GM12878 (cell line): ENCODE data around the gene IBTK. TPM values are rescaled to one million over a fixed set of nuclear protein-coding genes. Genes with fewer than 3 reads are reported as not detected.
A peak's percentile ranks its signal among the peaks of the same experiment; 100 is the strongest.

Source experiments
- ATAC-seq: fragments of 200-7000 bp; cut with Tn5 transposase; 3 replicates; pipeline ENCODE4 v1.9.1; 2020; ENCODE audit warnings: mild to moderate bottlenecking, moderate library complexity
- BruUV-seq: library from RNA; stranded (reverse); fragments of 400-500 nt; replicated peaks from 2 replicates; lab custom pipeline; 2021; lab: Mats Ljungman, UMichigan
- CTCF ChIA-PET: fragments of 300-600 bp; sonication (Branson Sonifier 250); formaldehyde crosslinking; extraction: SDS; loops from one replicate; lab custom pipeline; 2021; ENCODE audit warnings: inconsistent platforms; lab: Yijun Ruan, JAX
- POLR2A ChIA-PET: fragments of 350-600 bp; formaldehyde crosslinking; extraction: SDS; loops from one replicate; lab custom pipeline; 2021; ENCODE audit warnings: inconsistent platforms; lab: Charles Lee
- RAD21 ChIA-PET: fragments of 300-600 bp; sonication (Branson Sonifier 250); formaldehyde crosslinking; loops from one replicate; lab custom pipeline; 2023; ENCODE audit warnings: antibody characterized with exemption; ENCODE audit not compliant: unreplicated experiment; lab: Charles Lee
- SMC1A ChIA-PET: fragments of 300-600 bp; sonication (Branson Sonifier 250); formaldehyde crosslinking; loops from one replicate; lab custom pipeline; 2023; ENCODE audit not compliant: unreplicated experiment, uncharacterized antibody; lab: Charles Lee
- DNase-seq: peaks from one replicate; pipeline ENCODE4 v3.0.0-alpha.2; 2011; ENCODE audit warnings: low read depth, low spot score
- FAIRE-seq: peaks from 3 replicates; lab custom pipeline; 2011; peaks lifted over from hg19 to GRCh38; lab: Jason Lieb, UNC
- H2AFZ ChIP-seq: 2 replicates; pipeline ENCODE4 v1.6.0; 2011; ENCODE audit warnings: low read depth, low read length, control low read depth; ENCODE audit not compliant: control insufficient read depth
- H3K27ac ChIP-seq: 2 replicates; pipeline ENCODE4 v1.5.1; 2011; ENCODE audit warnings: control low read depth; ENCODE audit not compliant: control insufficient read depth, insufficient read depth
- H3K27me3 ChIP-seq, 2 experiments: replicated peaks in 1 of 2; 2 replicates each; pipeline versions ENCODE4 v1.6.0 to v1.6.1; 2011; ENCODE audit warnings: low read length in 1 of 2; ENCODE audit not compliant: control insufficient read depth in 2 of 2, insufficient read depth in 2 of 2
- H3K36me3 ChIP-seq, 2 experiments: 2 replicates each; pipeline ENCODE4 v1.5.1; 2011; ENCODE audit warnings: low read length in 1 of 2; ENCODE audit not compliant: control insufficient read depth in 2 of 2, insufficient read depth in 2 of 2
- H3K4me1 ChIP-seq: 2 replicates; pipeline ENCODE4 v1.6.1; 2011; ENCODE audit warnings: mild to moderate bottlenecking, low read length, moderate library complexity, mixed read lengths; ENCODE audit not compliant: control insufficient read depth, insufficient read depth
- H3K4me2 ChIP-seq: 2 replicates; pipeline ENCODE4 v1.6.0; 2011; ENCODE audit warnings: control low read depth; ENCODE audit not compliant: control insufficient read depth, insufficient read depth
- H3K4me3 ChIP-seq: fragments of 200-600 bp; sonication (generic); 2 replicates; pipeline ENCODE4 v1.5.1; 2016
- H3K79me2 ChIP-seq: 2 replicates; pipeline ENCODE4 v1.6.0; 2011; ENCODE audit warnings: low read length; ENCODE audit not compliant: control insufficient read depth, insufficient read depth
- H3K9ac ChIP-seq: 2 replicates; pipeline ENCODE4 v1.8.0; 2011; ENCODE audit warnings: low read length, control low read depth, mixed read lengths; ENCODE audit not compliant: control insufficient read depth, insufficient read depth
- H3K9me3 ChIP-seq: replicated peaks from 3 replicates; pipeline ENCODE4 v1.5.1; 2011; ENCODE audit warnings: mild to moderate bottlenecking, low read length; ENCODE audit not compliant: control insufficient read depth, insufficient read depth
- H4K20me1 ChIP-seq: 2 replicates; pipeline ENCODE4 v1.6.0; 2011; ENCODE audit not compliant: control insufficient read depth, insufficient read depth
- GABPA ChIP-seq: IDR thresholded peaks from 2 replicates; pipeline ENCODE4 v1.6.1; 2014; ENCODE audit warnings: antibody characterized with exemption, low read depth, mild to moderate bottlenecking, inconsistent platforms
- HDAC2 ChIP-seq: fragments of 200-600 bp; sonication (generic); IDR thresholded peaks from 2 replicates; pipeline ENCODE4 v1.6.1; 2017
- IKZF2 ChIP-seq, 2 experiments: fragments of 450-650 bp; IDR thresholded peaks; 2 replicates each; pipeline ENCODE4 v1.6.1; 2017; ENCODE audit warnings: mild to moderate bottlenecking in 2 of 2, moderate library complexity in 2 of 2
- MYB ChIP-seq: fragments of 150-350 bp; IDR thresholded peaks from 2 replicates; pipeline ENCODE4 v1.6.1; 2014; ENCODE audit warnings: mild to moderate bottlenecking, low read depth, low read length, borderline replicate concordance
- PAX5 ChIP-seq: IDR thresholded peaks from 2 replicates; pipeline ENCODE4 v1.6.1; 2011; ENCODE audit warnings: low read depth, low read length, borderline replicate concordance
- RAD51 ChIP-seq: fragments of 450-650 bp; IDR thresholded peaks from 2 replicates; pipeline ENCODE4 v1.6.1; 2016; ENCODE audit warnings: moderate library complexity, mild to moderate bottlenecking, inconsistent platforms
- RB1 ChIP-seq: fragments of 450-650 bp; formaldehyde crosslinking; IDR thresholded peaks from 2 replicates; pipeline ENCODE4 v1.6.1; 2017; ENCODE audit warnings: mild to moderate bottlenecking, borderline replicate concordance
- SPI1 ChIP-seq: IDR thresholded peaks from 2 replicates; pipeline ENCODE4 v1.6.1; 2011; ENCODE audit warnings: low read depth, mild to moderate bottlenecking, low read length, moderate library complexity, borderline replicate concordance; ENCODE audit not compliant: insufficient read depth
- SUPT20H ChIP-seq: IDR thresholded peaks from 2 replicates; pipeline ENCODE4 v1.6.1; 2011; ENCODE audit warnings: low read depth, mild to moderate bottlenecking, low read length, moderate library complexity, borderline replicate concordance; ENCODE audit not compliant: control insufficient read depth
- ZNF622 ChIP-seq: fragments of 450-650 bp; IDR thresholded peaks from 2 replicates; pipeline ENCODE4 v1.6.1; 2017; ENCODE audit warnings: mild to moderate bottlenecking, inconsistent platforms
- WGBS: methylation state at CpG from one replicate; pipeline ENCODE4 v1.1.6; 2016; ENCODE audit warnings: low lambda C conversion rate; ENCODE audit not compliant: insufficient replicate concordance, insufficient coverage; ENCODE audit errors: missing lambda C conversion rate; 5-methylcytosine and 5-hydroxymethylcytosine counted together
- in situ Hi-C: fragments of 300-500 bp; cut with MboI; formaldehyde crosslinking; loops from 9 replicates; pipeline ENCODE4 v1.14.3; 2018; ENCODE audit warnings: mixed read lengths
- intact Hi-C: fragments of 100-400 bp; cut with micrococcal nuclease; formaldehyde crosslinking; loops from one replicate; pipeline ENCODE4 v1.14.2; 2022; ENCODE audit not compliant: unreplicated experiment
- polyA plus RNA-seq, 11 experiments: library from polyadenylated mRNA; depleted of rRNA in 4 of 11; unstranded in 6 of 11; stranded (reverse) in 5 of 11; fragments of >200 nt; fragmentation: Nextera tagmentation in 4 of 11; fragmentation: Illumina TruSeq in 1 of 11; extraction: Ambion mirVana in 4 of 11; extraction: Trizol in 1 of 11; gene quantifications; 1 replicate in 1 of 11; 2 replicates in 10 of 11; pipeline versions ENCODE4 v1.2.1 to v1.2.3, GENCODE V29; 2011 to 2016; ENCODE audit warnings: inconsistent platforms in 2 of 11, missing spikeins in 2 of 11, low read depth in 1 of 11
- total RNA-seq, 4 experiments: library from RNA; depleted of rRNA in 3 of 4; stranded (reverse); fragments of >200 nt in 3 of 4; fragmentation: Illumina TruSeq in 1 of 4; extraction: Trizol in 1 of 4; gene quantifications; 2 replicates each; pipeline versions ENCODE4 v1.2.1 to v1.2.3, GENCODE V29; 2013 to 2021
- TF ChIP-seq, protein P1 (sequence below): fragments of 450-650 bp; IDR thresholded peaks from 2 replicates; pipeline ENCODE4 v1.6.1; 2018; ENCODE audit warnings: mild to moderate bottlenecking, low read depth, moderate library complexity; ENCODE audit not compliant: partially characterized antibody
- TF ChIP-seq, protein P2 (sequence below): fragments of 450-650 bp; IDR thresholded peaks from 2 replicates; pipeline ENCODE4 v1.6.1; 2014; ENCODE audit warnings: mild to moderate bottlenecking
- TF ChIP-seq, protein P3 (sequence below): IDR thresholded peaks from 2 replicates; pipeline ENCODE4 v1.6.1; 2011; ENCODE audit warnings: mild to moderate bottlenecking, low read depth, low read length, moderate library complexity; ENCODE audit not compliant: insufficient replicate concordance

IBTK gene
- total and polyA plus RNA-seq, 10 of the 15 experiments (the other 5 are each of a cell fraction or from before 2014, with no cell fraction given): 12.0 to 32.1 (median 20.9) TPM

DNA sequence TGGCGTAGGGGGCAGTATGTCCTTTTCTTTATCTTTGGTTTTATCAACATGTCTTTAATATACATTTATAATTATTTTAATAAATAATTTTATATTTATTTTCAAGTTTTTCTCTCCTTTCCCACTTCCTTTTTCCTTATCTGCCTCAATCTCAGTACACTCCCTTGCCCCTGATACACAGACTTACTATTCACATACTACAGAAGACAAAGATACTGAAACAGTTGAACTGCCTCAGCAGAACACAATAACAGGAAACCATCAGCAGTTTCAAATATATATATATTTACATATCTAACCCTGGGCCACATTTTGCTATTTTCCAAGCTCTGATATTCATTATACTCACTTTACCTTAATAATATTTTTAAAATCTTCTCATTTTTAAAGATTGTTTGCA, 19.8 kb downstream of the IBTK start:
- H4K20me1 ChIP-seq: no peaks in the 10 kb centered on the region
- POLR2A ChIA-PET: interaction anchor here (0.7 kb wide), 1 partner anchor 244 kb away, joined by 3 read pairs; no protein-coding TSS in a partner anchor
- intact Hi-C loops: no loop called here
- peak; percentile 89 for ATAC-seq
- H2AFZ ChIP-seq: no peak overlapping the region
- H3K9ac ChIP-seq: no peak overlapping the region
- peak overlapping the region; percentile 30; the same call in 1 of the 2 replicates for H3K27ac ChIP-seq
- H3K79me2 ChIP-seq: no peaks in the 10 kb centered on the region
- RAD21 ChIA-PET: no interaction called here
- no peak for TF ChIP-seq RAD51
- TF ChIP-seq SPI1: peak; percentile 12; the same call in 1 of the 2 replicates
- TF ChIP-seq RB1: no peak
- TF ChIP-seq, all 136 proteins: peak for 1
- ChIA-PET CTCF (interaction anchor here (0.7 to 1.0 kb wide), 3 partner anchors 43 to 1774 kb away, joined by 3 to 4 read pairs (median 3); partner anchors contain the start of gene UBE3D), SMC1A (interaction anchor here (0.7 to 1.0 kb wide), 3 partner anchors 13 to 20 kb away, joined by 3 read pairs; partner anchors contain the start of gene IBTK)
- peaks cover 0 to 11% of the 10 kb centered on the region in 2 experiments; a peak in 1 of 4 replicates for H3K36me3 ChIP-seq
- DNase-seq (peak; percentile 5), FAIRE-seq (no peak)
- H3K4me1 ChIP-seq: no peaks in the 10 kb centered on the region
- no peaks in the 10 kb centered on the region; the same call in 2 of the 3 replicates for H3K9me3 ChIP-seq
- BruUV-seq: no TSS peak
- 100% methylated on average over 1 of the region's 1 CpG for WGBS
- H3K27me3 ChIP-seq: no peaks in the 10 kb centered on the region
- in situ Hi-C loops: no loop called here
- H3K4me2 ChIP-seq: no peak overlapping the region
- no peak overlapping the region for H3K4me3 ChIP-seq

DNA sequence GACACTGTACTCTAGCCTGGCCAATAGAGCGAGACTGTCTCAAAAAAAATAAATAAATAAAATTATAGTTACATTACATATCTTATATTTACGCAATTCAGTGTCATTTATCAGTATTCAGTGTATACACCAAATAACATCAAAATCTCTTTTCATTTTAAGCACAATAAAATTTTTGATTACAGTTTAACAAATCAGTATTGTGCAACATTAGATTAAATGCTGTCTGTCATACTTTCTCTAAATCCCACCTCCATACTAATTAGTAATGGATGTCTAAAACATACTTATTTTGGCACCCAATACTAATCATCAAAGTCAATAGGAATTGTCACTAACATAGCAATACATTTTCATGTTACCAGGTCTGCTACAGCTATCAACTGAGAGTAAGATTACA, 27.4 kb downstream of the IBTK start:
- Histone ChIP-seq H3K27me3 (no peaks in the 10 kb centered on the region), H3K4me3 (no peak overlapping the region), H3K4me1 (no peaks in the 10 kb centered on the region; the same call in 1 of the 2 replicates), H4K20me1 (no peaks in the 10 kb centered on the region), H3K79me2 (no peaks in the 10 kb centered on the region), H3K27ac (no peak overlapping the region), H3K9ac (no peak overlapping the region), H3K9me3 (no peaks in the 10 kb centered on the region), H3K36me3 (peaks cover 1 to 26% of the 10 kb centered on the region in 2 experiments), H2AFZ (no peak overlapping the region), H3K4me2 (no peak overlapping the region)
- intact Hi-C loops (no loop called here), in situ Hi-C loops (no loop called here)
- ATAC-seq (no peak), FAIRE-seq (no peak), DNase-seq (no peak)
- ChIA-PET RAD21 (no interaction called here), CTCF (no interaction called here), SMC1A (no interaction called here), POLR2A (no interaction called here)
- 100% methylated on average over 2 of the region's 2 CpGs for WGBS
- BruUV-seq: no TSS peak
- TF ChIP-seq GABPA (no peak), IKZF2 (IDR thresholded peaks at IDR 0.05) (no peak), SUPT20H (no peak), HDAC2 (no peak), ZNF622 (no peak), MYB (no peak), PAX5 (no peak)
- TF ChIP-seq, protein P1, sequence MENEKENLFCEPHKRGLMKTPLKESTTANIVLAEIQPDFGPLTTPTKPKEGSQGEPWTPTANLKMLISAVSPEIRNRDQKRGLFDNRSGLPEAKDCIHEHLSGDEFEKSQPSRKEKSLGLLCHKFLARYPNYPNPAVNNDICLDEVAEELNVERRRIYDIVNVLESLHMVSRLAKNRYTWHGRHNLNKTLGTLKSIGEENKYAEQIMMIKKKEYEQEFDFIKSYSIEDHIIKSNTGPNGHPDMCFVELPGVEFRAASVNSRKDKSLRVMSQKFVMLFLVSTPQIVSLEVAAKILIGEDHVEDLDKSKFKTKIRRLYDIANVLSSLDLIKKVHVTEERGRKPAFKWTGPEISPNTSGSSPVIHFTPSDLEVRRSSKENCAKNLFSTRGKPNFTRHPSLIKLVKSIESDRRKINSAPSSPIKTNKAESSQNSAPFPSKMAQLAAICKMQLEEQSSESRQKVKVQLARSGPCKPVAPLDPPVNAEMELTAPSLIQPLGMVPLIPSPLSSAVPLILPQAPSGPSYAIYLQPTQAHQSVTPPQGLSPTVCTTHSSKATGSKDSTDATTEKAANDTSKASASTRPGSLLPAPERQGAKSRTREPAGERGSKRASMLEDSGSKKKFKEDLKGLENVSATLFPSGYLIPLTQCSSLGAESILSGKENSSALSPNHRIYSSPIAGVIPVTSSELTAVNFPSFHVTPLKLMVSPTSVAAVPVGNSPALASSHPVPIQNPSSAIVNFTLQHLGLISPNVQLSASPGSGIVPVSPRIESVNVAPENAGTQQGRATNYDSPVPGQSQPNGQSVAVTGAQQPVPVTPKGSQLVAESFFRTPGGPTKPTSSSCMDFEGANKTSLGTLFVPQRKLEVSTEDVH: no peak
- TF ChIP-seq, protein P2, sequence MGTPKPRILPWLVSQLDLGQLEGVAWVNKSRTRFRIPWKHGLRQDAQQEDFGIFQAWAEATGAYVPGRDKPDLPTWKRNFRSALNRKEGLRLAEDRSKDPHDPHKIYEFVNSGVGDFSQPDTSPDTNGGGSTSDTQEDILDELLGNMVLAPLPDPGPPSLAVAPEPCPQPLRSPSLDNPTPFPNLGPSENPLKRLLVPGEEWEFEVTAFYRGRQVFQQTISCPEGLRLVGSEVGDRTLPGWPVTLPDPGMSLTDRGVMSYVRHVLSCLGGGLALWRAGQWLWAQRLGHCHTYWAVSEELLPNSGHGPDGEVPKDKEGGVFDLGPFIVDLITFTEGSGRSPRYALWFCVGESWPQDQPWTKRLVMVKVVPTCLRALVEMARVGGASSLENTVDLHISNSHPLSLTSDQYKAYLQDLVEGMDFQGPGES: no peak
- TF ChIP-seq, protein P3, sequence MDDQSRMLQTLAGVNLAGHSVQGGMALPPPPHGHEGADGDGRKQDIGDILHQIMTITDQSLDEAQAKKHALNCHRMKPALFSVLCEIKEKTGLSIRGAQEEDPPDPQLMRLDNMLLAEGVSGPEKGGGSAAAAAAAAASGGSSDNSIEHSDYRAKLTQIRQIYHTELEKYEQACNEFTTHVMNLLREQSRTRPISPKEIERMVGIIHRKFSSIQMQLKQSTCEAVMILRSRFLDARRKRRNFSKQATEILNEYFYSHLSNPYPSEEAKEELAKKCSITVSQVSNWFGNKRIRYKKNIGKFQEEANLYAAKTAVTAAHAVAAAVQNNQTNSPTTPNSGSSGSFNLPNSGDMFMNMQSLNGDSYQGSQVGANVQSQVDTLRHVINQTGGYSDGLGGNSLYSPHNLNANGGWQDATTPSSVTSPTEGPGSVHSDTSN: no peak
